ENCODE measurements around the gene KRT85.

KRT85 gene

GRCh38 chr12:52394836-52395405, 27.6 kb upstream of the KRT85 start:
- DNase-seq: no peak

GRCh38 chr12:52392465-52393007, 25.3 kb upstream of the KRT85 start:
- no peak for DNase-seq

DNA sequence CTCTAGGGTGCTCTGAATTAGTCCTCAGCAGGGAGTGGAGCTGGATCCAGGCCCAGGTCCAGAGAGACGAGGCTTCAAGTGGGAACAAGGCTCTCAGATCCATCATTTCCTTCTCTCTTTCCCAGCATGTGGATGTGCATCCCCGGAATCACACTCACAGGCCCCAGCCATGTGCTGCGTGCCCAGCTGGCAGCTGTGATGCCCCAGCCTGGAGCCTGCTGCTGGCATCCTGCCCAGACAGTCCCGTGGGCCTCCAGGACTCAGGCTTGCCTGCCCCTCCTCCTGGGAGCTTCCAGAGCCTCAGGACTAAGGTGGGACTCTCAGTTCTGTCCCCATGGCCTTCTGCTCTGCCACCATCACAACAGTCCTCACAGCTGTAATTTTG, 24.3 kb upstream of the KRT85 start:
- peak; percentile 58 for DNase-seq

GRCh38 chr12:52390739-52391617, 23.7 kb upstream of the KRT85 start:
- no peak for DNase-seq

GRCh38 chr12:52389313-52390207, 22.3 kb upstream of the KRT85 start:
- no peak for DNase-seq

DNA sequence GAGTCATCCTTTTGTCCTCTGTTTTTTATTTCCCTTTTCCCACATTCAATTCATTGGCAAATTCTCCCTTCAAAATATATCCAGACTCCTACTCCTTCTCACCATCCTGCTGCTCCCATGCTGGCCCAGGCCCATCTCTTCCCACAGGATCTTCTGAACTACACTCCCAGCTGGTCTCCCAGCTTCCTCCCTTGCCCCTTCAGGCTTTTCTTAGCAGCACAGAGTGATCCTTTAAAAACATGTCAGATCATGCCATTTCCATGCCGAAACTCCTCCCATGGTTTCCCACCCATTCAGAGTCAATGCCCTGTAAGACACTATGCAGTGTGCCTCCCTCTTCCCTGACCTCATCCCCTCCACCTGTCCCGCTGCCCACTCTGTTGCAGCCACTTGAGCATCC, 20.6 kb upstream of the KRT85 start:
- DNase-seq: no peak

DNA sequence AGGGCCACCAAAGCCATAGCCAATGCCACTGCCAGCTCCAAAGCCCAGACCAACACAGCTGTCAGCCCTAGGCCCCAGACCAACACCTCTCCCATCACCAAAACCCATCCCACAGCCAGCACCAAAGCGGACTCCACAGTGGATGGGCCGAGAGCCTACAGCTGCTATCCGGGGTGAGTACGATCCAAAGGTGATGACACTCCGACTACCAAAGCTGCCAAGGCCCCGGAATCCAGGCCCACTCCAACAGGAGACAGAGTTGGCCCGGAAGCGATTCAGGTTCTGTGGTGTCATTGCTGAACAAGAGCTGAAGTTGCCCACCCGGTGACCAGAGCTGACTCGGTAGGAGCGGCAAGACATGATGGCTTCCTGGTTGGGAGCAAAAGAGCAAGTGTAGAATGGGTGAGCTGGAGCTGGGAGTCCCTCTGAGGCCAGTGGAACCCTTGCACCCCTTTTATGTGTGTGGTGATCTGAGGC, 18.0 kb upstream of the KRT85 start, which contains the start of gene KRT84:
KRT84 (minus strand) TSS at position 427 of the 477 bp plus-strand sequence; CDS start at position 360, 67 bp downstream.
- no peak for DNase-seq

- DNase-seq: no peak
Observed at GRCh38 chr12:52383331-52383730, 16.1 kb upstream of the KRT85 start.

DNA sequence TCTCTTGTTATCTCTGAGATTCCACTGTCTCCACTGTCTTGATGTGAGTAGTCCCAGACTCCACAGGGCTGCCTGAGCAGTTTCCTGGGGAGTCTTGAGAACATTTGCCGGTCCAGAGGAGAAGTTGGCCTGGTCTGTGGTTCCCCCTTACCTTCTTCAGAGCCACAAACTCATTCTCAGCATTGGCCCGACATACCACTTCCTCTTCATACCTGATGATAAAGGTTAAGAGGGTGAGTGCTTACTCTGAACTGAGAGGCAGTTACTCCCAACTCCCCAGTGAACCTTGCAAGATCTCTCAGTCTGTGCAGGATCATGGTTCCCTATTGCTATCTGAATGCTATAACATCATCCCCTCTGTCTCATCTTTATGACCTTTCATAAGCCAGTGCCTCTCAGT, 15.6 kb upstream of the KRT85 start:
- DNase-seq: no peak

GRCh38 chr12:52381206-52381605, 13.9 kb upstream of the KRT85 start:
- no peak for DNase-seq

- DNase-seq: no peak
Observed at GRCh38 chr12:52380271-52380694, 13.0 kb upstream of the KRT85 start.

DNA sequence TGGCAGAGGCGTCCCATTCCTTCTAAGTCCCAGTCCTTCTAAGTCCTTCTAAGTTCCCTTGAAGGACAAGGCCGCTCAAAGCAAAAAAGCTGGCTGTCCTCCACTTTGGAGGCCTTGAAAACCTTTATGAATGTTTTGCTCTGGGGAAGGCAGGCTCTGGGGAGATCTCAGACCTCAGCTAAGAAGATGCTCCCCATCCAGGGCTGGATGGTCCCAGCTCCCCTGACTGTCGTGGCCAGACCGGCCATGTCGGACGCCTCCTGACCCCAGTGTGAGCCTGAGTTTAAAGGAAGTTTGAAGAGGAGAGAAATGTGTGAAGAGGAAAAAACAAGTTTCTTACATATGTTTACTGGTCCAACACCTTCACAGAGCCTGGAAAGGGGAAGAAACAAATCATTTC, 12.3 kb upstream of the KRT85 start:
- DNase-seq: no peak

- no peak for DNase-seq
Observed at GRCh38 chr12:52378091-52378490, 10.8 kb upstream of the KRT85 start.

GRCh38 chr12:52377266-52377665, 10.0 kb upstream of the KRT85 start:
- DNase-seq: no peak

DNA sequence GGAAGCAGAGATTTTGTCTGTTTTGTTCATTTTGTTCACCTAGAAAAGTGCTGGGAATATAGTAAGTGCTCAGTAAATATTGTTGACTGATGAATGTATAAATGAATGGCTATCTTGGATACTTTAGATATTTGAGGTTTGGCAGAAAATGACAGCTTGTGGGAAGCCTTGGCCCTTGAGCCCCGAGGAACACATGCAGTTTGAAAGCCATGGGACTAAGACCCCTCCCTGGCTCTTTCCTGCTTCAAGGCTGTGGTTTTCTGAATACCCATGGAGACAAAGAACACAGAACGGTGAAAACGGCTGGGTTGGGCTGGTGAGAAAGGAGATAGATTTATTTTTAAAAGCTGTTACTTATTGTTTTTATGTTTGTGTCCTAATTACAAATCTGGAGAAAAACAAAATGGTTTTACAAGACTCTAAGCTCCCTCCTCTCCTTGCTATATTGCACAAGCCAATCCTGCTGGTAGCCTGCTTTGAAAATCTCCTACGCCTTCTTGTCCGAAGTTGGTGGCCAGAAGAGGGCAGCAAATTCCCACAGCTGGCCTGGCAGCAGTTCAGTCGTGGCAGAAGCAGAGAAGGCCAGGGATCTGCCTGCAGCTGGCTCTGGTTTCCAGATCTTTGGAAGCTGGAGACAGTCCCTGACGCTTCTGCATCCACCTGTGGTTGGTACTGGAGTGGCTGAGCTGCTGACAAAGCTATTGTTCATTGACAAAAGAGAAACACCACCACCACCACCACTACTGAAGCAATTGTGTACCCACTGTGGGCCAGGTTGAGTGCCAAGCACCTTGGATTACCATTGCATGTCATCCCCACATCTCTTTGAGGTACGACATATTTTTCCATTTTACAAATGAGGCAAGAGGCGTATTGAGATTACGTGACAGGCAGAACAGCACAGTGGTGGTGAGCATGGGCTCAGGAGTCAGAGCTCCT, 5.2 kb upstream of the KRT85 start:
- DNase-seq: peak; percentile 88

GRCh38 chr12:52371716-52372115, 4.4 kb upstream of the KRT85 start:
- no peak for DNase-seq

GRCh38 chr12:52370926-52371608, 3.8 kb upstream of the KRT85 start:
- peak; percentile 75 for DNase-seq

- no peak for DNase-seq
Observed at GRCh38 chr12:52369809-52370208, 2.5 kb upstream of the KRT85 start.

DNA sequence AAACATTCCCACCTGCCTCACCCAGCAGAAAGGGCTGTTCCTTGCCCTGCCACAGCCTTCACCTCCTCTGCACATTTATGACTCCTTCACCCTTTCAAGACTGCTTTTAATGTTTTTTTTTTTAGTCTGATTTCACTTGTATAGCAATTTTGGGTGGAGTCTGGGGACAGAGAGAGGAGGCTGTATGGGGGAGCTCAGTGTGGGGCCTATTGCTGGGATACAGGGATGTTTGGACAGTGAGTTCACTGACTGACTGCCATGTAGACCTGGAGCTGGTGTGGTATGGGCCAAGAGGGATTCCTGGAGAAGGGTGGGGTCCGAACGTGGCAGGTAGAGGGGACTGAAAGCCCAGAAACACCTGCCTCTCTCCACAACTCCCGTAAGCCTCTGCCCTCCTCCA, 1.9 kb upstream of the KRT85 start:
- DNase-seq: no peak

- DNase-seq: no peak
Observed at GRCh38 chr12:52368508-52368907, 1.2 kb upstream of the KRT85 start.

DNA sequence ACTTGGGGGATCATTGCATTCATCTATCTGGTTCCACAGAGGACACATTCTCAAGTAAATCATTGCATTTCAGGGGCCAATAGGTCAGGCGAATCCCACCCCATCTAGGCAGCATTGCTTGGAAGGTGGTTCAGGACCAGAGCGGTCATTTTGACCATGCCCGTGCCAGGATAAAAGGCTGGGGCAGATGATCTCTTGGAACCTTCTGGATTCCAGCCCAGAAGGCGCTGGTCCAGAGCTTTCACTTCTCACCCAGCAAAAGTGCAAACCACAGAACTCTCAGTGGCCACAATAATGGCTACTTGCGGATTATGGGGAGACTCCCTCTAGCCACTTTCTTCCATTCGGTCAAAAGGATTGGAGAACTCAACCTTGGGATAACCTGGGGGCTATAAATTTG, 595 bp upstream of the KRT85 start:
- no peak for DNase-seq
